K562 (cell line): ENCODE measurements around the gene SLC25A44. TPM values are rescaled to one million over a fixed set of nuclear protein-coding genes. Genes with fewer than 3 reads are reported as not detected.

Experiments
- ATF6 ChIP-seq: sonication (generic); formaldehyde crosslinking; IDR thresholded peaks from 2 replicates; pipeline ENCODE4 v1.4.0; 2020; ENCODE audit warnings: mild to moderate bottlenecking, missing genetic modification reagents
- BACH1 ChIP-seq: fragments of 200-800 bp; sonication (Bioruptor generic); IDR thresholded peaks from 2 replicates; pipeline ENCODE4 v1.6.1; 2016; ENCODE audit warnings: missing genetic modification characterization, missing compliant biosample characterization
- CREM ChIP-seq: IDR thresholded peaks from 2 replicates; pipeline ENCODE4 v1.6.1; 2014; ENCODE audit warnings: antibody characterized with exemption, low read depth
- E2F6 ChIP-seq, 2 experiments: IDR thresholded peaks; 2 replicates each; pipeline ENCODE4 v1.6.1; 2011; ENCODE audit warnings: borderline replicate concordance in 1 of 2, control low read depth in 1 of 2, low read depth in 1 of 2, low read length in 1 of 2, mild to moderate bottlenecking in 1 of 2, mixed read lengths in 1 of 2, moderate library complexity in 1 of 2; ENCODE audit not compliant: insufficient read depth in 1 of 2, insufficient read length in 1 of 2, poor library complexity in 1 of 2, severe bottlenecking in 1 of 2; ENCODE audit errors: extremely low read depth in 1 of 2
- EHMT2 ChIP-seq: fragments of 450-650 bp; IDR thresholded peaks from 2 replicates; pipeline ENCODE4 v1.6.1; 2018; ENCODE audit warnings: antibody characterized with exemption
- GTF2F1 ChIP-seq: IDR thresholded peaks from 2 replicates; pipeline ENCODE4 v1.6.1; 2011; ENCODE audit warnings: low read depth, low read length, improper control_type of control experiment
- HDAC1 ChIP-seq, 2 experiments: fragments of 450-650 bp; IDR thresholded peaks; 2 replicates each; pipeline ENCODE4 v1.6.1; 2016 to 2017; ENCODE audit warnings: inconsistent platforms in 1 of 2, mild to moderate bottlenecking in 1 of 2, moderate library complexity in 1 of 2
- MAFG ChIP-seq: fragments of 450-650 bp; conservative IDR thresholded peaks from 2 replicates; pipeline ENCODE4 v1.6.1; 2016; ENCODE audit warnings: missing genetic modification characterization, missing compliant biosample characterization
- MAX ChIP-seq: sonication (generic); formaldehyde crosslinking; IDR thresholded peaks from 2 replicates; pipeline ENCODE4 v1.9.0; 2022; ENCODE audit warnings: mild to moderate bottlenecking, missing genetic modification reagents
- NFE2L1 ChIP-seq: fragments of 450-650 bp; IDR thresholded peaks from 2 replicates; pipeline ENCODE4 v1.6.1; 2016; ENCODE audit warnings: missing genetic modification characterization, low read depth, mild to moderate bottlenecking, missing compliant biosample characterization, moderate library complexity, borderline replicate concordance
- SUPT5H ChIP-seq: fragments of 450-650 bp; IDR thresholded peaks from 2 replicates; pipeline ENCODE4 v1.6.1; 2016
- TAF9B ChIP-seq: fragments of 450-650 bp; IDR thresholded peaks from 2 replicates; pipeline ENCODE4 v1.6.1; 2018; ENCODE audit warnings: mild to moderate bottlenecking; ENCODE audit not compliant: partially characterized antibody
- polyA plus RNA-seq, 8 experiments: library from polyadenylated mRNA; depleted of rRNA in 4 of 8; stranded (reverse) in 5 of 8; unstranded in 3 of 8; fragments of >200 nt; fragmentation: Nextera tagmentation in 2 of 8; fragmentation: Illumina TruSeq in 1 of 8; extraction: Ambion mirVana in 2 of 8; extraction: Trizol in 1 of 8; gene quantifications; 2 replicates each; pipeline versions ENCODE4 v1.2.1 to v1.2.3, GENCODE V29; 2011 to 2014; ENCODE audit warnings: inconsistent platforms in 1 of 8, missing spikeins in 1 of 8
- total RNA-seq, 7 experiments: library from RNA; depleted of rRNA in 6 of 7; stranded (reverse); fragments of >200 nt in 6 of 7; fragmentation: Illumina TruSeq in 2 of 7; extraction: Trizol in 2 of 7; gene quantifications; 2 replicates each; pipeline versions ENCODE4 v1.2.1 to v1.2.3, GENCODE V29; 2011 to 2021; ENCODE audit warnings: low replicate concordance in 1 of 7
- TF ChIP-seq, protein P1 (sequence below): fragments of 250-450 bp; sonication (Bioruptor Pico); IDR thresholded peaks from 2 replicates; pipeline ENCODE4 v1.4.0; 2020; ENCODE audit warnings: mild to moderate bottlenecking
- TF ChIP-seq, protein P2 (sequence below): sonication (generic); formaldehyde crosslinking; IDR thresholded peaks from 2 replicates; pipeline ENCODE4 v1.8.1; 2023; ENCODE audit warnings: missing genetic modification reagents, mild to moderate bottlenecking, borderline replicate concordance
- TF ChIP-seq, protein P3 (sequence below): fragments of 450-650 bp; formaldehyde crosslinking; IDR thresholded peaks from 2 replicates; pipeline ENCODE4 v1.4.0; 2022; ENCODE audit warnings: missing genetic modification characterization

The SLC25A44 gene
- total and polyA plus RNA-seq, 9 of the 15 experiments (the other 6 are each of a cell fraction or from before 2014, with no cell fraction given): 4.4 to 22.8 (median 12.5) TPM

GRCh38 chr1:156214024-156214748, 20.3 kb downstream of the SLC25A44 start (continued):
- peak in 1 of 2 experiments; percentile 58; a peak in 2 of 4 replicates for TF ChIP-seq HDAC1 (IDR thresholded peaks at IDR 0.05)
- peak; percentile 57 for TF ChIP-seq TAF9B
- no peak for TF ChIP-seq ATF6 (CRISPR knock-in tag)
- peak; percentile 41; the same call in 1 of the 2 replicates for TF ChIP-seq CREM
- TF ChIP-seq, protein P1, sequence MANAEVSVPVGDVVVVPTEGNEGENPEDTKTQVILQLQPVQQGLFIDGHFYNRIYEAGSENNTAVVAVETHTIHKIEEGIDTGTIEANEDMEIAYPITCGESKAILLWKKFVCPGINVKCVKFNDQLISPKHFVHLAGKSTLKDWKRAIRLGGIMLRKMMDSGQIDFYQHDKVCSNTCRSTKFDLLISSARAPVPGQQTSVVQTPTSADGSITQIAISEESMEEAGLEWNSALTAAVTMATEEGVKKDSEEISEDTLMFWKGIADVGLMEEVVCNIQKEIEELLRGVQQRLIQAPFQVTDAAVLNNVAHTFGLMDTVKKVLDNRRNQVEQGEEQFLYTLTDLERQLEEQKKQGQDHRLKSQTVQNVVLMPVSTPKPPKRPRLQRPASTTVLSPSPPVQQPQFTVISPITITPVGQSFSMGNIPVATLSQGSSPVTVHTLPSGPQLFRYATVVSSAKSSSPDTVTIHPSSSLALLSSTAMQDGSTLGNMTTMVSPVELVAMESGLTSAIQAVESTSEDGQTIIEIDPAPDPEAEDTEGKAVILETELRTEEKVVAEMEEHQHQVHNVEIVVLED (CRISPR knock-in tag): no peak
- TF ChIP-seq, protein P2, sequence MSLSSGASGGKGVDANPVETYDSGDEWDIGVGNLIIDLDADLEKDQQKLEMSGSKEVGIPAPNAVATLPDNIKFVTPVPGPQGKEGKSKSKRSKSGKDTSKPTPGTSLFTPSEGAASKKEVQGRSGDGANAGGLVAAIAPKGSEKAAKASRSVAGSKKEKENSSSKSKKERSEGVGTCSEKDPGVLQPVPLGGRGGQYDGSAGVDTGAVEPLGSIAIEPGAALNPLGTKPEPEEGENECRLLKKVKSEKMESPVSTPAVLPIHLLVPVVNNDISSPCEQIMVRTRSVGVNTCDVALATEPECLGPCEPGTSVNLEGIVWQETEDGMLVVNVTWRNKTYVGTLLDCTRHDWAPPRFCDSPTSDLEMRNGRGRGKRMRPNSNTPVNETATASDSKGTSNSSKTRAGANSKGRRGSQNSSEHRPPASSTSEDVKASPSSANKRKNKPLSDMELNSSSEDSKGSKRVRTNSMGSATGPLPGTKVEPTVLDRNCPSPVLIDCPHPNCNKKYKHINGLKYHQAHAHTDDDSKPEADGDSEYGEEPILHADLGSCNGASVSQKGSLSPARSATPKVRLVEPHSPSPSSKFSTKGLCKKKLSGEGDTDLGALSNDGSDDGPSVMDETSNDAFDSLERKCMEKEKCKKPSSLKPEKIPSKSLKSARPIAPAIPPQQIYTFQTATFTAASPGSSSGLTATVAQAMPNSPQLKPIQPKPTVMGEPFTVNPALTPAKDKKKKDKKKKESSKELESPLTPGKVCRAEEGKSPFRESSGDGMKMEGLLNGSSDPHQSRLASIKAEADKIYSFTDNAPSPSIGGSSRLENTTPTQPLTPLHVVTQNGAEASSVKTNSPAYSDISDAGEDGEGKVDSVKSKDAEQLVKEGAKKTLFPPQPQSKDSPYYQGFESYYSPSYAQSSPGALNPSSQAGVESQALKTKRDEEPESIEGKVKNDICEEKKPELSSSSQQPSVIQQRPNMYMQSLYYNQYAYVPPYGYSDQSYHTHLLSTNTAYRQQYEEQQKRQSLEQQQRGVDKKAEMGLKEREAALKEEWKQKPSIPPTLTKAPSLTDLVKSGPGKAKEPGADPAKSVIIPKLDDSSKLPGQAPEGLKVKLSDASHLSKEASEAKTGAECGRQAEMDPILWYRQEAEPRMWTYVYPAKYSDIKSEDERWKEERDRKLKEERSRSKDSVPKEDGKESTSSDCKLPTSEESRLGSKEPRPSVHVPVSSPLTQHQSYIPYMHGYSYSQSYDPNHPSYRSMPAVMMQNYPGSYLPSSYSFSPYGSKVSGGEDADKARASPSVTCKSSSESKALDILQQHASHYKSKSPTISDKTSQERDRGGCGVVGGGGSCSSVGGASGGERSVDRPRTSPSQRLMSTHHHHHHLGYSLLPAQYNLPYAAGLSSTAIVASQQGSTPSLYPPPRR (CRISPR knock-in tag): no peak
- TF ChIP-seq E2F6 (IDR thresholded peaks at IDR 0.05; ENCODE audit: borderline replicate concordance in 1 of 2, extremely low read depth in 1 of 2, insufficient read depth in 1 of 2, insufficient read length in 1 of 2, low read depth in 1 of 2, low read length in 1 of 2, poor library complexity in 1 of 2, severe bottlenecking in 1 of 2): peak in 1 of 2 experiments; percentile 13
- TF ChIP-seq EHMT2: peak; percentile 63; the same call in 1 of the 2 replicates
- no peak for TF ChIP-seq GTF2F1
- TF ChIP-seq MAX (CRISPR knock-in tag): peak; percentile 33; the same call in 1 of the 2 replicates
- TF ChIP-seq SUPT5H: no peak
- TF ChIP-seq, protein P3, sequence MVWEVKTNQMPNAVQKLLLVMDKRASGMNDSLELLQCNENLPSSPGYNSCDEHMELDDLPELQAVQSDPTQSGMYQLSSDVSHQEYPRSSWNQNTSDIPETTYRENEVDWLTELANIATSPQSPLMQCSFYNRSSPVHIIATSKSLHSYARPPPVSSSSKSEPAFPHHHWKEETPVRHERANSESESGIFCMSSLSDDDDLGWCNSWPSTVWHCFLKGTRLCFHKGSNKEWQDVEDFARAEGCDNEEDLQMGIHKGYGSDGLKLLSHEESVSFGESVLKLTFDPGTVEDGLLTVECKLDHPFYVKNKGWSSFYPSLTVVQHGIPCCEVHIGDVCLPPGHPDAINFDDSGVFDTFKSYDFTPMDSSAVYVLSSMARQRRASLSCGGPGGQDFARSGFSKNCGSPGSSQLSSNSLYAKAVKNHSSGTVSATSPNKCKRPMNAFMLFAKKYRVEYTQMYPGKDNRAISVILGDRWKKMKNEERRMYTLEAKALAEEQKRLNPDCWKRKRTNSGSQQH (CRISPR knock-in tag): no peak
- TF ChIP-seq MAFG: peak; percentile 96
- TF ChIP-seq NFE2L1: peak; percentile 88
- TF ChIP-seq BACH1 (tag): peak; percentile 85; the same call in 1 of the 2 replicates
